Measurements from ENCODE around the gene SLC41A3.

Gene SLC41A3

GRCh38 chr3:126103121-126104027 is 19.4 kb upstream of the SLC41A3 start:
- no peak overlapping the region for H3K4me3 ChIP-seq (ENCODE audit: control insufficient read depth, low read depth, low read length)
- DNase-seq (ENCODE audit: low read depth), result no peak
- TF ChIP-seq, protein P1, sequence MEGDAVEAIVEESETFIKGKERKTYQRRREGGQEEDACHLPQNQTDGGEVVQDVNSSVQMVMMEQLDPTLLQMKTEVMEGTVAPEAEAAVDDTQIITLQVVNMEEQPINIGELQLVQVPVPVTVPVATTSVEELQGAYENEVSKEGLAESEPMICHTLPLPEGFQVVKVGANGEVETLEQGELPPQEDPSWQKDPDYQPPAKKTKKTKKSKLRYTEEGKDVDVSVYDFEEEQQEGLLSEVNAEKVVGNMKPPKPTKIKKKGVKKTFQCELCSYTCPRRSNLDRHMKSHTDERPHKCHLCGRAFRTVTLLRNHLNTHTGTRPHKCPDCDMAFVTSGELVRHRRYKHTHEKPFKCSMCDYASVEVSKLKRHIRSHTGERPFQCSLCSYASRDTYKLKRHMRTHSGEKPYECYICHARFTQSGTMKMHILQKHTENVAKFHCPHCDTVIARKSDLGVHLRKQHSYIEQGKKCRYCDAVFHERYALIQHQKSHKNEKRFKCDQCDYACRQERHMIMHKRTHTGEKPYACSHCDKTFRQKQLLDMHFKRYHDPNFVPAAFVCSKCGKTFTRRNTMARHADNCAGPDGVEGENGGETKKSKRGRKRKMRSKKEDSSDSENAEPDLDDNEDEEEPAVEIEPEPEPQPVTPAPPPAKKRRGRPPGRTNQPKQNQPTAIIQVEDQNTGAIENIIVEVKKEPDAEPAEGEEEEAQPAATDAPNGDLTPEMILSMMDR (conservative IDR thresholded peaks at IDR 0.05; ENCODE audit: control insufficient read depth, insufficient read depth, low read depth, low read length), result no peak

DNA sequence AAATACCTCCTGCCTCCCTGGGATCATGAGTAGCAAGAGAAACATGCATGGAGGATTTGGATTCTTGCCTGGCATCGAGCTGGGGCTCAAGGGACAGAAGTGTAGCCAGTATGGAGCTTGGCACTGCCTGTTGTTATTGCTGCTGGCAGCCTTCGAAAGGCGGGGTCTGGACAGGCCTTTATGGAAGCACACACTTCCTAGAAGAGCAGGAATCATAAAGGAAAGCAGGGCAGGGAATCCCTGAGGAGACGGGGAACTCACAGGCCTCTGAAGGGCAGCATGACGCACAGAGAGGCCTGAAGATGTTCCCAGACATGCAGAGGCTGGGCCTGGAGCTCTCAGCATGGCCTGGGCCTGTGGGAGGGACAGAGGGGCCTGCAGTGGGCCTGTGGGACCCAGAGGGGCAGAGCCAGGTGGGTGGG is 18.6 kb upstream of the SLC41A3 start:
- peak; percentile 15 for DNase-seq (ENCODE audit: low read depth)
- no peak overlapping the region for H3K4me3 ChIP-seq (ENCODE audit: control insufficient read depth, low read depth, low read length)
- TF ChIP-seq, protein P1 (conservative IDR thresholded peaks at IDR 0.05; ENCODE audit: control insufficient read depth, insufficient read depth, low read depth, low read length), result no peak

DNA sequence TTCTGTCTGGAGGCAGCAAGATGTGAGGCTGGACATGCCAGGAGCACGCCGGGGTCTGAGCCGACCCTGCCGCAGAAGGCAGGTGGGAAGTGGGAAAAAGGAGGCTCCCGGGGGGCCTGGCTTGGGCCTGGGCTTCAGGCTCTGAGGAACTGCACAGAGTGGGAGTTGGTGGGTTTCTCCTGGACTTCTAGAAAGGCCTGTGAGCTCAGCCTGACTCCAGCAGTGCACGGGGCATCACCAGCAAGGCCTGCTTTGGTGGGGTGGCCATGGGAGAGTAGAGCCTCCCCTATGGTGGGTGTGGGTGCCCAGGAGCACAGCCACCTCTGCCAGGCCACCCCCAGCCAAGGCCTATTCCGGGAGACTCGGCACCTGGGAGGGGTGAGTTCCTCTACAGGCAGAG is 18.1 kb upstream of the SLC41A3 start:
- no peak for DNase-seq (ENCODE audit: low read depth)

DNA sequence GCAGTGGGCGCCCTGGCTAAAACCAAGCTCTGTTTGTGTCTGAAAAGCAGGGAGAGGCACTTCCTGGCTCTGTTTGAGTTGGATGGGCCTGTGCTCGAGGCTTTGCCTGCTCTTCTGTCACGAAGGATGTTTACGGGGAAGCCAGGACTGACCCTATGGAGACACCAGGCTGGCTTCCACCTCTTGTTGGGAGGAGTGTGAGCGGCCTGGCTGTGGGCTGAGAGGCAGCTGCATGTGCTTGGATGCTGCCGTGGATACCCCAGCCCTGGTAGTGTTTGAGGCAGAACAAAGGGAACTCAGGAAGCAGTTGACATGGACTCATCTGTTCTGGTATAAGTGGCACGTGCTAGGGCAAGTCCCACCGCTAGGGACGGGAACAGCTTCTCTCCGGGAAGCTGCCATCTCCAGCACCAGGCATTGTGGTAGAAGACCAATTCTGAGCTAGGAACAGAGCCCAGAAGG is 17.6 kb upstream of the SLC41A3 start:
- DNase-seq (ENCODE audit: low read depth), result no peak
- no peak overlapping the region for H3K4me3 ChIP-seq (ENCODE audit: control insufficient read depth, low read depth, low read length)
- TF ChIP-seq, protein P1 (conservative IDR thresholded peaks at IDR 0.05; ENCODE audit: control insufficient read depth, insufficient read depth, low read depth, low read length), result no peak

More for the DNA sequence above, 18.1 kb upstream of the SLC41A3 start:
- H3K4me3 ChIP-seq (ENCODE audit: control insufficient read depth, low read depth, low read length), result no peak overlapping the region
- TF ChIP-seq, protein P1 (conservative IDR thresholded peaks at IDR 0.05; ENCODE audit: control insufficient read depth, insufficient read depth, low read depth, low read length), result no peak

- no peak overlapping the region for H3K4me3 ChIP-seq (ENCODE audit: control insufficient read depth, low read depth, low read length)
- peak; percentile 66 for DNase-seq (ENCODE audit: low read depth)
These were observed 16.8 kb upstream of the SLC41A3 start for GRCh38 chr3:126100634-126101301.

GRCh38 chr3:126100269-126100633 is 16.3 kb upstream of the SLC41A3 start:
- no peak for DNase-seq (ENCODE audit: low read depth)
- TF ChIP-seq, protein P1 (conservative IDR thresholded peaks at IDR 0.05; ENCODE audit: control insufficient read depth, insufficient read depth, low read depth, low read length), result no peak
- no peak overlapping the region for H3K4me3 ChIP-seq (ENCODE audit: control insufficient read depth, low read depth, low read length)

More at GRCh38 chr3:126100634-126101301, 16.8 kb upstream of the SLC41A3 start:
- TF ChIP-seq, protein P1 (conservative IDR thresholded peaks at IDR 0.05; ENCODE audit: control insufficient read depth, insufficient read depth, low read depth, low read length), result no peak

Data from fibroblast of mammary gland (primary cell).